K562 (cell line): ENCODE data around the gene ACR. TPM values are rescaled to one million over a fixed set of nuclear protein-coding genes. Genes with fewer than 3 reads are reported as not detected.

Experiments used
- ATAC-seq: fragments of 200-7000 bp; cut with Tn5 transposase; 3 replicates; pipeline ENCODE4 v1.9.1; 2020; ENCODE audit warnings: moderate library complexity
- BruUV-seq: library from RNA; stranded (reverse); fragments of 400-500 nt; replicated peaks from 2 replicates; lab custom pipeline; 2021; lab: Mats Ljungman, UMichigan
- CTCF ChIA-PET: fragments of 300-600 bp; formaldehyde crosslinking; extraction: SDS; loops from one replicate; lab custom pipeline; 2021; ENCODE audit warnings: low intra/inter-chr PET ratio; lab: Yijun Ruan, JAX
- POLR2A ChIA-PET: fragments of 300-600, 350-650 bp; sonication (Branson Sonifier 250); formaldehyde crosslinking; extraction: SDS; loops from one replicate; lab custom pipeline; 2021; ENCODE audit warnings: antibody characterized with exemption, inconsistent platforms; lab: Yijun Ruan, JAX
- DNase-seq, 4 experiments: peaks; one replicate each; pipeline versions ENCODE4 v3.0.0 to v3.0.0-alpha.2; 2011 to 2018; ENCODE audit warnings: low spot score in 3 of 4, mixed read lengths in 3 of 4; ENCODE audit errors: extremely low read depth in 1 of 4
- FAIRE-seq: peaks from 2 replicates; lab custom pipeline; 2011; peaks lifted over from hg19 to GRCh38; lab: Jason Lieb, UNC
- H2AFZ ChIP-seq: 2 replicates; pipeline ENCODE4 v1.6.0; 2011; ENCODE audit warnings: low read depth, low read length, control low read depth, inconsistent platforms
- H3K27ac ChIP-seq: fragments of 200-600 bp; 3 replicates; pipeline ENCODE4 v1.8.0; 2011; ENCODE audit warnings: low read depth, mild to moderate bottlenecking, control low read depth, inconsistent platforms, low read length, moderate library complexity, mixed read lengths; ENCODE audit errors: extremely low read depth
- H3K27me3 ChIP-seq, 2 experiments: fragments of 300-600 bp in 1 of 2; 2 replicates in 1 of 2; 3 replicates in 1 of 2; pipeline versions ENCODE4 v1.6.0 to v1.8.0; 2011; ENCODE audit warnings: inconsistent platforms in 2 of 2, low read length in 2 of 2, mild to moderate bottlenecking in 1 of 2, mixed read lengths in 1 of 2, moderate library complexity in 1 of 2; ENCODE audit not compliant: control insufficient read depth in 2 of 2, insufficient read depth in 2 of 2
- H3K36me3 ChIP-seq: fragments of 300-600 bp; 3 replicates; pipeline ENCODE4 v1.8.0; 2011; ENCODE audit warnings: mild to moderate bottlenecking, low read length, inconsistent platforms; ENCODE audit not compliant: control insufficient read depth, insufficient read depth
- H3K4me1 ChIP-seq, 2 experiments: fragments of 200-600 bp in 1 of 2; replicated peaks in 1 of 2; 2 replicates in 1 of 2; 3 replicates in 1 of 2; pipeline versions ENCODE4 v1.5.1 to v1.8.0; 2011; ENCODE audit warnings: inconsistent platforms in 2 of 2, low read length in 2 of 2, mild to moderate bottlenecking in 1 of 2, mixed read lengths in 1 of 2, moderate library complexity in 1 of 2; ENCODE audit not compliant: control insufficient read depth in 2 of 2, insufficient read depth in 2 of 2
- H3K4me2 ChIP-seq: 2 replicates; pipeline ENCODE4 v1.6.1; 2011; ENCODE audit warnings: low read length, control low read depth, inconsistent platforms, mixed read lengths; ENCODE audit not compliant: insufficient read depth
- H3K4me3 ChIP-seq: fragments of 200-600 bp; sonication (generic), shearing (Covaris generic); 2 replicates; pipeline ENCODE4 v1.5.1; 2016; ENCODE audit warnings: control low read depth, inconsistent platforms
- H3K79me2 ChIP-seq: fragments of 200-600 bp; 3 replicates; pipeline ENCODE4 v1.8.0; 2011; ENCODE audit warnings: low read length, inconsistent platforms; ENCODE audit not compliant: control insufficient read depth, insufficient read depth
- H3K9ac ChIP-seq, 2 experiments: 2 replicates each; pipeline versions ENCODE4 v1.6.0 to v1.6.1; 2011; ENCODE audit warnings: low read depth in 2 of 2, low read length in 2 of 2, control low read depth in 1 of 2, inconsistent platforms in 1 of 2, mild to moderate bottlenecking in 1 of 2, mixed read lengths in 1 of 2; ENCODE audit not compliant: insufficient read depth in 1 of 2
- H3K9me1 ChIP-seq: one replicate; pipeline ENCODE4 v1.6.0; 2011; ENCODE audit warnings: inconsistent platforms, mild to moderate bottlenecking, low read length, moderate library complexity; ENCODE audit not compliant: control insufficient read depth, insufficient read depth
- H3K9me3 ChIP-seq: replicated peaks from 2 replicates; pipeline ENCODE4 v1.5.1; 2011; ENCODE audit warnings: low read depth, low read length, inconsistent platforms; ENCODE audit not compliant: control insufficient read depth, insufficient read depth
- H4K20me1 ChIP-seq: replicated peaks from 2 replicates; pipeline ENCODE4 v1.6.1; 2011; ENCODE audit warnings: low read length, inconsistent platforms, mixed read lengths; ENCODE audit not compliant: control insufficient read depth, insufficient read depth
- HOMEZ ChIP-seq: fragments of 250-450 bp; sonication (Bioruptor Pico); IDR thresholded peaks from 2 replicates; pipeline ENCODE4 v1.4.0; 2020; ENCODE audit warnings: mild to moderate bottlenecking, moderate library complexity
- NR0B1 ChIP-seq: fragments of 450-650 bp; IDR thresholded peaks from one replicate; pipeline ENCODE4 v1.6.1; 2018; ENCODE audit warnings: mild to moderate bottlenecking, moderate library complexity; ENCODE audit not compliant: partially characterized antibody
- TAF7 ChIP-seq: fragments of 450-650 bp; IDR thresholded peaks from 2 replicates; pipeline ENCODE4 v1.6.1; 2016; ENCODE audit warnings: missing genetic modification characterization, missing compliant biosample characterization
- WGBS: fragments of 100-300 bp; shearing (Covaris generic); methylation state at CpG from one replicate; pipeline ENCODE4 v1.1.6; 2016; ENCODE audit warnings: low coverage, mixed read lengths; ENCODE audit not compliant: insufficient coverage; ENCODE audit errors: missing lambda C conversion rate; 5-methylcytosine and 5-hydroxymethylcytosine counted together
- in situ Hi-C: fragments of 300-500 bp; cut with MboI; formaldehyde crosslinking; loops from 4 replicates; pipeline ENCODE4 v1.15.0; 2018; ENCODE audit warnings: inconsistent platforms, mixed read lengths
- intact Hi-C: fragments of 100-400 bp; cut with micrococcal nuclease; formaldehyde crosslinking; loops from 2 replicates; pipeline ENCODE4 v1.14.2; 2022
- polyA plus RNA-seq, 8 experiments: library from polyadenylated mRNA; depleted of rRNA in 4 of 8; stranded (reverse) in 5 of 8; unstranded in 3 of 8; fragments of >200 nt; fragmentation: Nextera tagmentation in 2 of 8; fragmentation: Illumina TruSeq in 1 of 8; extraction: Ambion mirVana in 2 of 8; extraction: Trizol in 1 of 8; gene quantifications; 2 replicates each; pipeline versions ENCODE4 v1.2.1 to v1.2.3, GENCODE V29; 2011 to 2014; ENCODE audit warnings: inconsistent platforms in 1 of 8, missing spikeins in 1 of 8
- total RNA-seq, 7 experiments: library from RNA; depleted of rRNA in 6 of 7; stranded (reverse); fragments of >200 nt in 6 of 7; fragmentation: Illumina TruSeq in 2 of 7; extraction: Trizol in 2 of 7; gene quantifications; 2 replicates each; pipeline versions ENCODE4 v1.2.1 to v1.2.3, GENCODE V29; 2011 to 2021; ENCODE audit warnings: low replicate concordance in 1 of 7

Gene ACR
- total and polyA plus RNA-seq, 9 of the 15 experiments (the other 6 are each of a cell fraction or from before 2014, with no cell fraction given), result not detected

GRCh38 chr22:50728523-50728931, 9.5 kb upstream of the ACR start:
- TF ChIP-seq NR0B1, result no peak
- TF ChIP-seq HOMEZ (CRISPR knock-in tag), result no peak
- no peak for TF ChIP-seq TAF7 (tag)

More at GRCh38 chr22:50728523-50728931, 9.5 kb upstream of the ACR start:
- no TSS peak for BruUV-seq
- Histone ChIP-seq H4K20me1 (no peaks in the 10 kb centered on the region), H3K36me3 (no peaks in the 10 kb centered on the region), H3K9me3 (no peaks in the 10 kb centered on the region), H3K79me2 (no peaks in the 10 kb centered on the region), H3K27me3 (peaks cover 4 to 45% of the 10 kb centered on the region in 2 experiments; a peak in 3 of 5 replicates), H3K4me3 (no peak overlapping the region), H3K9me1 (no peaks in the 10 kb centered on the region), H3K4me1 (peaks cover 0 to 12% of the 10 kb centered on the region in 2 experiments; a peak in 3 of 5 replicates), H2AFZ (no peak overlapping the region), H3K27ac (no peak overlapping the region), H3K9ac (no peak overlapping the region), H3K4me2 (no peak overlapping the region)
- DNase-seq (no peak), FAIRE-seq (no peak), ATAC-seq (no peak)
- no CpG with 5 or more reads among the region's 2 CpGs for WGBS
- in situ Hi-C loops (no loop called here), intact Hi-C loops (no loop called here)
- ChIA-PET POLR2A (no interaction called here), CTCF (no interaction called here)
